OCI-LY7 (cell line): ENCODE measurements around the gene HMOX2. TPM values are rescaled to one million over a fixed set of nuclear protein-coding genes. Genes with fewer than 3 reads are reported as not detected.

Source experiments
- BruUV-seq: library from RNA; stranded (reverse); fragments of 400-500 nt; replicated peaks from 2 replicates; lab custom pipeline; 2021; lab: Mats Ljungman, UMichigan
- CTCF ChIA-PET: fragments of 300-600 bp; sonication (Branson Sonifier 250); formaldehyde crosslinking; loops from one replicate; lab custom pipeline; 2022; ENCODE audit warnings: antibody characterized with exemption; ENCODE audit not compliant: unreplicated experiment; lab: Charles Lee
- POLR2A ChIA-PET: fragments of 300-600 bp; sonication (Branson Sonifier 250); formaldehyde crosslinking; loops from one replicate; lab custom pipeline; 2022; ENCODE audit warnings: antibody characterized with exemption; lab: Charles Lee
- DNase-seq: peaks from one replicate; pipeline ENCODE4 v3.0.0-alpha.2; 2015; ENCODE audit warnings: low spot score
- H2AFZ ChIP-seq: fragments of 200-600 bp; sonication (generic), shearing (Covaris generic); 2 replicates; pipeline ENCODE4 v1.6.1; 2014; ENCODE audit warnings: mild to moderate bottlenecking, antibody characterized with exemption, low read length, moderate library complexity
- H3K27ac ChIP-seq: fragments of 200-600 bp; sonication (generic); 2 replicates; pipeline ENCODE4 v1.5.1; 2014; ENCODE audit warnings: mixed run types, low read depth, mild to moderate bottlenecking, moderate library complexity, low read length, inconsistent platforms; ENCODE audit not compliant: poor library complexity, severe bottlenecking
- H3K36me3 ChIP-seq: fragments of 200-600 bp; sonication (generic); 2 replicates; pipeline ENCODE4 v1.6.1; 2014; ENCODE audit warnings: mild to moderate bottlenecking, antibody characterized with exemption, low read length, moderate library complexity, mixed read lengths; ENCODE audit not compliant: insufficient read depth
- H3K4me1 ChIP-seq: fragments of 200-600 bp; sonication (generic); 2 replicates; pipeline ENCODE4 v1.5.1; 2014; ENCODE audit warnings: mild to moderate bottlenecking, low read length; ENCODE audit not compliant: insufficient read depth, poor library complexity, severe bottlenecking
- H3K4me2 ChIP-seq: fragments of 200-600 bp; sonication (generic); 2 replicates; pipeline ENCODE4 v1.6.1; 2014; ENCODE audit warnings: mild to moderate bottlenecking, low read length
- H3K4me3 ChIP-seq: fragments of 200-600 bp; sonication (generic); 2 replicates; pipeline ENCODE4 v1.5.1; 2014; ENCODE audit warnings: mild to moderate bottlenecking, low read depth, low read length; ENCODE audit not compliant: poor library complexity, severe bottlenecking
- H3K79me2 ChIP-seq: fragments of 200-600 bp; sonication (generic); 2 replicates; pipeline ENCODE4 v1.6.1; 2016; ENCODE audit warnings: low read depth, mild to moderate bottlenecking, low read length, moderate library complexity, mixed read lengths; ENCODE audit not compliant: insufficient read depth
- H3K9me2 ChIP-seq: fragments of 200-600 bp; sonication (generic); 2 replicates; pipeline ENCODE4 v1.6.1; 2016; ENCODE audit warnings: mild to moderate bottlenecking, low read length, mixed read lengths; ENCODE audit not compliant: insufficient read depth
- H3K9me3 ChIP-seq: fragments of 200-600 bp; sonication (generic); 2 replicates; pipeline ENCODE4 v1.6.1; 2014; ENCODE audit warnings: mild to moderate bottlenecking, mixed run types, low read length, mixed read lengths
- H4K20me1 ChIP-seq: fragments of 200-600 bp; sonication (generic); 2 replicates; pipeline ENCODE4 v1.6.1; 2014; ENCODE audit warnings: mild to moderate bottlenecking, antibody characterized with exemption, low read length, moderate library complexity, mixed read lengths; ENCODE audit not compliant: insufficient read depth
- CTCF ChIP-seq: fragments of 200-600 bp; sonication (generic); conservative IDR thresholded peaks from 2 replicates; pipeline ENCODE4 v1.5.1; 2014; ENCODE audit warnings: mild to moderate bottlenecking, antibody characterized with exemption, low read length, moderate library complexity, mixed read lengths
- EZH2phosphoT487 ChIP-seq: fragments of 200-600 bp; sonication (generic); IDR thresholded peaks from 2 replicates; pipeline ENCODE4 v1.6.1; 2018; ENCODE audit warnings: low read depth, borderline replicate concordance, mild to moderate bottlenecking, mixed run types, antibody characterized with exemption, low read length, moderate library complexity, mixed read lengths
- intact Hi-C: fragments of 100-400 bp; cut with micrococcal nuclease; formaldehyde crosslinking; loops from one replicate; pipeline ENCODE4 v1.10.0; 2022; ENCODE audit not compliant: unreplicated experiment
- total RNA-seq, 2 experiments: library from RNA; depleted of rRNA in 1 of 2; stranded (reverse); fragments of >200 nt in 1 of 2; shearing (Covaris generic) in 1 of 2; gene quantifications; 2 replicates each; pipeline ENCODE4 v1.2.3, GENCODE V29; 2014 to 2022

The HMOX2 gene
- total RNA-seq, 2 experiments from 2014 or later: 37.0 to 46.0 TPM

GRCh38 chr16:4505356-4506147, 29.4 kb downstream of the HMOX2 start:
- peak overlapping the region; percentile 64 for H3K4me2 ChIP-seq

GRCh38 chr16:4506450-4506849, 30.3 kb downstream of the HMOX2 start:
- intact Hi-C loops: loop anchor here (1.0 to 5.0 kb wide), 2 partner anchors 79 to 451 kb away; partner anchors contain the start of gene SEC14L5
- H3K4me2 ChIP-seq: peak overlapping the region; percentile 64
- 0 out of 2 replicates have a peak, but pooled peaks cover 6% of the 10 kb centered on the region for H4K20me1 ChIP-seq
- H3K36me3 ChIP-seq: peaks cover 48% of the 10 kb centered on the region
- H3K9me3 ChIP-seq: no peaks in the 10 kb centered on the region
- no peak overlapping the region for H2AFZ ChIP-seq
- H3K4me3 ChIP-seq: no peak overlapping the region
- BruUV-seq: no TSS peak
- peak; percentile 94 for TF ChIP-seq CTCF
- TF ChIP-seq EZH2phosphoT487: no peak
- H3K9me2 ChIP-seq: no peaks in the 10 kb centered on the region
- CTCF ChIA-PET: interaction anchor here (0.6 to 2.7 kb wide), 4 partner anchors 31 to 75 kb away, joined by 3 to 16 read pairs (median 4); no protein-coding TSS in a partner anchor
- H3K4me1 ChIP-seq: peaks cover 28% of the 10 kb centered on the region
- 0 out of 2 replicates have a peak, but pooled peaks cover 4% of the 10 kb centered on the region for H3K79me2 ChIP-seq
- POLR2A ChIA-PET: interaction anchor here (0.6 to 0.7 kb wide), 2 partner anchors 74 to 566 kb away, joined by 3 to 4 read pairs; no protein-coding TSS in a partner anchor
- DNase-seq: peak; percentile 83
- peak overlapping the region; percentile 74 for H3K27ac ChIP-seq

More at GRCh38 chr16:4505356-4506147, 29.4 kb downstream of the HMOX2 start:
- Histone ChIP-seq H3K9me3 (no peaks in the 10 kb centered on the region), H3K27ac (peak overlapping the region; percentile 74), H3K9me2 (no peaks in the 10 kb centered on the region), H4K20me1 (0 out of 2 replicates have a peak, but pooled peaks cover 6% of the 10 kb centered on the region), H3K4me3 (peak overlapping the region; percentile 31), H3K79me2 (0 out of 2 replicates have a peak, but pooled peaks cover 4% of the 10 kb centered on the region), H2AFZ (no peak overlapping the region), H3K4me1 (peaks cover 28% of the 10 kb centered on the region), H3K36me3 (peaks cover 39% of the 10 kb centered on the region)
- DNase-seq: peak; percentile 90
- intact Hi-C loops: loop anchor here (1.0 to 5.0 kb wide), 4 partner anchors 28 to 452 kb away; partner anchors contain the start of gene SEC14L5
- CTCF ChIA-PET: interaction anchor here (0.6 to 2.7 kb wide), 3 partner anchors 30 to 614 kb away, joined by 3 to 16 read pairs (median 3); no protein-coding TSS in a partner anchor
- BruUV-seq: no TSS peak
- TF ChIP-seq EZH2phosphoT487 (no peak), CTCF (no peak)
- POLR2A ChIA-PET: interaction anchor here (0.5 to 0.7 kb wide), 5 partner anchors 22 to 565 kb away, joined by 3 to 8 read pairs (median 4); partner anchors contain the start of gene CDIP1
